Astrocyte of the spinal cord (primary cell): ENCODE measurements around the gene GAN.

ENCODE experiments used
- DNase-seq: peaks from one replicate; pipeline ENCODE4 v3.0.0; 2011; ENCODE audit warnings: low read depth, low spot score
- H3K4me3 ChIP-seq: 2 replicates; pipeline ENCODE4 v1.5.1; 2011; ENCODE audit warnings: low read depth, mild to moderate bottlenecking, low read length, moderate library complexity
- in situ Hi-C: cut with HindIII; loops from 2 replicates; pipeline ENCODE4 v1.10.0; 2017; ENCODE audit warnings: low sequenced_read_pairs
- TF ChIP-seq, protein P1 (sequence below): IDR thresholded peaks from 2 replicates; pipeline ENCODE4 v1.5.1; 2012; ENCODE audit warnings: low read depth, mild to moderate bottlenecking, low read length, inconsistent platforms

GAN gene

DNA sequence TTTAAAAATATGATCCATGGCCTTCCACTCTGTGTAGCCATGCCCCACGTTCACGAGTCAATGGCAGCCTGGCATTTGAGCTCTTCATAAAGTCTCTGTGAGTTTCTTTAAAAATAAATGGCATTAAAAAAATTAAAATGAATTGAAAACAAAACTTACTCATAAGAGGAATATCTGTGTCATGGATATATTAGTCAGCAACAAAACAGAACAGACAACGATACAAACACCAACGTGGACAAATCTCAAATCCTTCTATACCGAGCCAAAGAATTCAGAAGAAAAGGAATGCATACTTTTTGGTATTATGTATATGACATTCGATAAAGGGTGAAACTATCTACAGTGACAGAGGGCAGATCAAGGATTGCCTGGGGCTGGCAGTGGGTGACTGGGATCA is 121.6 kb downstream of the GAN start:
- no peak for DNase-seq
- in situ Hi-C loops: no loop called here
- TF ChIP-seq, protein P1, sequence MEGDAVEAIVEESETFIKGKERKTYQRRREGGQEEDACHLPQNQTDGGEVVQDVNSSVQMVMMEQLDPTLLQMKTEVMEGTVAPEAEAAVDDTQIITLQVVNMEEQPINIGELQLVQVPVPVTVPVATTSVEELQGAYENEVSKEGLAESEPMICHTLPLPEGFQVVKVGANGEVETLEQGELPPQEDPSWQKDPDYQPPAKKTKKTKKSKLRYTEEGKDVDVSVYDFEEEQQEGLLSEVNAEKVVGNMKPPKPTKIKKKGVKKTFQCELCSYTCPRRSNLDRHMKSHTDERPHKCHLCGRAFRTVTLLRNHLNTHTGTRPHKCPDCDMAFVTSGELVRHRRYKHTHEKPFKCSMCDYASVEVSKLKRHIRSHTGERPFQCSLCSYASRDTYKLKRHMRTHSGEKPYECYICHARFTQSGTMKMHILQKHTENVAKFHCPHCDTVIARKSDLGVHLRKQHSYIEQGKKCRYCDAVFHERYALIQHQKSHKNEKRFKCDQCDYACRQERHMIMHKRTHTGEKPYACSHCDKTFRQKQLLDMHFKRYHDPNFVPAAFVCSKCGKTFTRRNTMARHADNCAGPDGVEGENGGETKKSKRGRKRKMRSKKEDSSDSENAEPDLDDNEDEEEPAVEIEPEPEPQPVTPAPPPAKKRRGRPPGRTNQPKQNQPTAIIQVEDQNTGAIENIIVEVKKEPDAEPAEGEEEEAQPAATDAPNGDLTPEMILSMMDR: no peak
- H3K4me3 ChIP-seq: no peak overlapping the region

DNA sequence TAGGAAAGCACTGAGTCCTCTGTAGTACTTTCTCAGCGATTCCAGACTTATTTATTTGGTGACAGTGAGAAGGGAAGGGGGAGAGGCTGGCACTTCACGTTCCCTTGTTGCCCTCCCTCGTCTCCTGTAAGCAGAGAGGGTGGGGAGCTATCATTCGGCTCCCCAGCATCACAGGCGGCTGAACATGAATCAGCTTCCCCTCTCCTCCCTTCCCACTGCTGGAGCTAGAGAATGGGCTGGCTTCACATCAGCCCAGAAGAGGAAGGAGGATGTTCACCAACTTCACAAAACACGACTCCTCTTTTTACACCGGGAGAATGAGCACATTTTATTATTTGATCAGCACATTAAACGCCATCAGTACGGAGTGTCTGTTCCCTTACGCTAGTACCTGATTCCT is 123.1 kb downstream of the GAN start:
- TF ChIP-seq, protein P1: no peak
- in situ Hi-C loops: no loop called here
- DNase-seq: no peak
- no peak overlapping the region for H3K4me3 ChIP-seq
